Activated T-cell treated with anti-CD3 and anti-CD28 coated beads, Interleukin-2, amount 50 U/mL, for 1 hour (primary cell): ENCODE data around the gene NPIPA8.
"Not testable (repeated sequence)": the region's sequence is repeated elsewhere in the genome, so short reads cannot be mapped to it uniquely, and the experiment has no call there.

ENCODE experiments used
- DNase-seq: peaks from one replicate; pipeline ENCODE4 v3.0.0-alpha.2; 2020

Gene NPIPA8

DNA sequence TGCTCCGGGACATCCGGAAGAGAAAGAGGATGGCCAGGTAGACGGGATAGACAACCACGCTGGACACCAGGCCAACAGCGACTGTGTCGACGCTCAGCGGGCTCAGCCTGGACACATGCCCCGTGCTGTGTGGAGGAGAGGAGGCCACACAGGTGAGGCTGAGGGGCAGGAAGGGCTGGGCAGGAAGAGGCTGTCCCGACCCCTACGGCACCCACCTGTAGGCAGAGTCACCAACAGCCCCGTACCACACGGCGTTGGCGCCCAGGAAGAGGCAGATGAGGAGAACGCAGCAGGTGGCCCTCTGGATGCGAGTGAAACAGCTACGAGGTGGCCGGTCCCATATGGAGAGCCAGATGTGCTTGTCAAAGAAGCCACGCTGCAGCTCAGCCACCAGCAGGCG is at the start of gene NPIPA8:
Gene NPIPA8, minus strand, starts transcription at position 101 of the 400 bp plus-strand sequence. CDS start 4,074 bp downstream, outside the sequence.
- not testable (repeated sequence) for DNase-seq

DNA sequence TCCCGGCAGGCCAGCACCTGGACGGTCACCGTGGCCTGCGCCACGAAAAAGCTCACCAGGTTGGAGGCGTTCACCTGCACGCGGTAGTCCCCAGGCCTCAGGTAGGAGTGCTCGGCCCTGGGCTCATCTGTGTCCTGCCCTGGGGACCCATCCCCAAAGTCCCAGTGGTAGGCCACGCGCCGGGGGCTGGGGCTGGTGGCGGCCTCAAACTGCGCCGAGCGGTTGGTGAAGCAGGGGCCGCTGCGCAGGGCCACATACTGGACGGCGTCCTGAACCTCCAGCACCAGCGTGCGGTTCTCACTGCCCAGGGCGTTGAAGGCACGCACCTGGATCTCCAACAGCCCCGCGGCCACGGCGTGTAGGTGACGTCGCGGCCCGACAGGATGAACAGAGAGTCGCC is 48.7 kb upstream of the NPIPA8 start:
- DNase-seq, result not testable (repeated sequence)

DNA sequence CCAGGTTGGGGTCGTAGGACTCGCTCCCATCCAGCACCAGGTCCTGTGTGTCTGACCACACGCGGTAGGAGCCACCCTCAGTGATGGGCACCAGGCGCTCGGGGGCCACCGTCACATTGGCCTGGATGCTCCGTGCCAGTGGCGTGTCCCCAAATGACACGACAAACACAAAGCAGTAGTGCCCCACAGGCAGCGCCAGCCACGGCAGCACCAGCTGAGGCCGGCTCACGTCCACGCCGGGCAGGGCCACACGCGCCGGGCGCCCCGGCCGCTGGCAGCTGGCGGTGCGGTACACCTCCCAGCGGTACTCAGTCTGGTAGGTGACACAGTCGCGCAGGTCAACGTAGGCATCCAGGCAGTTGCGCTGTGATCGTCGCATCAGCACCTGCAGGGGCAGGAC is 48.3 kb upstream of the NPIPA8 start:
- DNase-seq, result not testable (repeated sequence)

DNA sequence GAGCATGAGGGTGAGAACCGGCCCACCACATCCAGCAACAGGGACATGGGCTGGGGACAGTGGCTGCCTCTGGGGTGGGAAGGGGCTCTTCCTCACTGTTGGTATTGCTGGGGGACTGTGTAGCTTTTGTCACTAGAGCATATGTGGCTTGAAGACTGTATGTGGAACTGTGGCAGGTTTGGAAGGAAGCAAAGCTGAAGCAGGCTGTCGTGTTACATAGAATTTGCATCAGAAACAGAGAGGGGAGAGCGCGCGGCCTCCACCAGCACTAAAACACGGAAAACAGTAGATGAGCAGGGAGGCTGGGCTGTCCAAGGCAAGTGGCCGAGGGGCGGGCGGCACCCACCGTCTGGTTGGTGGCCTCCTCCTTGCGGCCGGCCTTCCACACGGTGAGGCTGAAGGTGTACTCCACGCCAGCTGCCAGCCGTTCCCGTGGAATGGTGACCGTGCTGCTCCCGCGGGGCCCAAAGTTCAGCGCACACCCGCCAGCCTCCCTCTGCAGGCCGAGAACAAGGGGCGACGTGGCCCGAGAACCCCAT is 47.6 kb upstream of the NPIPA8 start:
- DNase-seq, result not testable (repeated sequence)

DNA sequence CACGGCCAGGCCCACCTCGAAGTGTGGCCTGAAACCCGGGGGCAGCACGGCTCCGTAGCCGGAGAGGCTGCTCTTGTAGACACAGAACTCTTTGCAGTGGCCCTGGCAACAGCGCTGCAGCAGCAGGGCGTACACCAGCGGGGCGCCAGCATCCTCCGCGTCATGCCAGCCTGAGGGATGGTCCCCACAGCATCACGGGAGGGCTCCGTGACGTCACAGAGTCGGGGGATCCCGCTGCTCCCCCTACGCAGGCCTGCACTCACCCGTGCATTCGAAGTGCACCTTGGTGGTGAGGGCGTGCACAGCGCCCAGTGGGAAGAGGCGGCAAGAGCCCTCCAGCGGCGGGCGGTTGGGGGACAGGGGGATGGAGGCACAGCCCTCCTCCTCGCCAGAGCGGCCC is 46.2 kb upstream of the NPIPA8 start:
- DNase-seq, result not testable (repeated sequence)

DNA sequence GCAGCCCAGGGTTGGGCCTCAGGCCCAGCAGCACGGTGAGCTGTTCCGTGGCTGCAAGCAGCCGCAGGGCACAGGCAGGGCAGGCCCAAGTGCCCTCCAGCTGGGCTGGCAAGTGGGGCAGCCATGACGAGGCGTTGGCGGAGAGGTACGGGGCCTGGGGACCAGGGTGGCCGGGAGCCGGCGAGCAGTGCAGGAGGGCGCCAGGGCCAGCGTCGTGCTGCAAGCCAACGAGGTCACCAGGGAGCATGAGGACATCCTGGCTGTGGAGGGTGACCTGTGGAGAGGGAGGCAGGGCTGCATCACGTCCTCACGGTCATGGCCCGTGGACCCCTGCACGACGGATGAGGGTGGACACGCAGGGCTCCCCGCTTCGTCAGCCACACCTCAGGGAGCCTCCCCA is 11.2 kb upstream of the NPIPA8 start:
- not testable (repeated sequence) for DNase-seq

DNA sequence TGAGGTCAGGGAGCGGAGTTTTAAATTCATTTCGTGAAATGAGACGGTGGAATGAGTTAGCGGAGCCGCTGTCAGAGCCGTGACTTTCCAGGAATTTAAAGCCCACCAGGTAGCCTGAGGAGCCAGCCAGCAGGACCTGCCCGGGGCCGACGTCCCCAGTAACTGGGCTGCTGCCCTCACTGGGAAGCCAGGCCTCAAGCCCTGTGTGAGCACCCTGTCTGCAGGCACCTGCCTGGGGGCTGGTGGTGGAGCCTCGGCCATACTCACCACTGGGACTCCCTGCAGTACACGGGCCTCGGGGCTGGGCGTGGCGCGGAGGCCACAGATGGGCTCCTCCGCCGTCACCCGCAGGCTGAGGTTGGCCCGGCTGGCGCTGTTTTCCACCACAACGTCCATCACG is 10.5 kb upstream of the NPIPA8 start:
- DNase-seq, result not testable (repeated sequence)

DNA sequence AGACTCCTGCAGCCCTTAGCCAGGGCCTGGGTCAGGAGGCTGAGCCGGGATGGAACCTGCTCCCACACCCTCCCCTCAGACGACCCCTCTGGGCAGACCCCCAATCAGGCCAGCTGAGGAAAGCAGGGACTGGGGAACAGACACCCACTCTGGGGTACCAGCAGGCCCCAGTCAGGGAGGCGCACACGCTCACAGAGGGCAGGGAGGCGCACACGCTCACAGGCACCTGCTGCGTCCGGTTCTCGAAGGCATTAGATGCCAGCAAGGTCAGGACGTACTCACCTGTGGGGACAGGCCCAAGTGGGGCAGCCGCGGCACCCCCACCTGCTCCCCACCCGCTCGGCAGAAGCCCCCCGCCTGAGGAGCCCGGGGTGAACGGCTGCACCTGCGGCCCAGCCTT is 8.1 kb upstream of the NPIPA8 start:
- DNase-seq, result not testable (repeated sequence)

DNA sequence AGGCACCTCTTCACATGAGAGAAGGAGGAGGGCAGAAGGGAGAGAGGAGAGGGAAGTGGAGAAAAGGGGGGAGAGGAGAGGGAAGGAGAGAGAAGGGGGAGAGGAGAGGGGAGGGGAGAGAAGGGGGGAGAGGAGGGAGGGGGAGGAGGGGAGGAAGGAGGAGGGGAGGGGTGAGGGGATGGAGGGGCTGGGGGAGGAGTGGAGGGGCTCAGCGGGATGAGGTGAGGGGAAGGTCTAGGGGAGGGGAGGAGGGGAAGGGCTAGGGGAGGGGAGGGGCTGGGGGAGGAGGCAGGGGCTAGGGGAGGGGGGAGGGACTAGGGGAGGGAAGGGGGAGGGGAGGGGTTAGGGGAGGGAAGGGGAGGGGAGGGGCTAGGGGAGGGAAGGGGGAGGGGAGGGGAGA is 5.5 kb upstream of the NPIPA8 start:
- not testable (repeated sequence) for DNase-seq

DNA sequence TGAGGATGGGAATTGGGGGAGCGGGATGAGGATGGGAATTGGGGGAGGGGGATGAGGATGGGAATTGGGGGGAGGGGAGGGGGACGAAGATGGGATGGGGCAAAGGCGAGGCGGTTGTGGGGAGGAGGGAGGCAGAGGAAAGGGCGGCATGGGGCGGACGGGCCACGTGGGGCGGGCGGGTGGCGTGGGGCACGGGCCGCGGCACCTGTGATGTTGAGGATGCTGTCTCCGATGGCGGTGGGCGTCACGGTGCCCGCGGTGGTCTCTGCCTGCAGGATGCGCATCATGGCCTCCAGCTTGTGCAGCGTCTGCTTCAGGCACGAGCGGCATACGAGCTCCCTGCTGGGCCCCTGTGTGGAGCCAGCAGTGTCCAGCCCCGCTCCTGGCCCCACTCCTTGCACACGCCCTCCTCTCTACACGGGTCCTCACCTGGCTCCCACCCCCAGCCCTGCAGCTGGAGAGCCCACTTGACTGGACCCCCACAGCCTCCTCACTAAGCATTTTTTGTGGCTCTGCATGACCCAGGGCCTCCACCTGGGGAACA is 5.0 kb upstream of the NPIPA8 start:
- not testable (repeated sequence) for DNase-seq

DNA sequence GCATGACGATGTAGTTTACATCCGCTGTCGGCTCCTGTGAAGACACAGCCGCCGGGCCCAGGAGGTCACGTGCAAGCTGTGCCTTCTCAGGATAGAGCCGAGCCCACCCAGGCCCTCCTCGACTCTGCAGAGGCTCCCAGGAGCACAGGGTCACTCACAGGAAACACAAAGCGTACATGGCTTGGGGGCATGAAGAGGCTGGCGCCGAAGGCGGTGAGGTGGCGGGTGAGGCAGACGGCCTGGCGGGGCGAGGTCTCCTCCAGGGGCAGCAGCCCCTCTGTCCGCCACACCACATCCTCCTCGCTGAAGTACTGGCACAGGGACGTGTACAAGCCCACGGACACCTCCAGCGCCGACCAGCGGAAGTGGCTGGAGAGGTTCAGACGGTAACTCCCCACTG is 2.7 kb upstream of the NPIPA8 start:
- not testable (repeated sequence) for DNase-seq

DNA sequence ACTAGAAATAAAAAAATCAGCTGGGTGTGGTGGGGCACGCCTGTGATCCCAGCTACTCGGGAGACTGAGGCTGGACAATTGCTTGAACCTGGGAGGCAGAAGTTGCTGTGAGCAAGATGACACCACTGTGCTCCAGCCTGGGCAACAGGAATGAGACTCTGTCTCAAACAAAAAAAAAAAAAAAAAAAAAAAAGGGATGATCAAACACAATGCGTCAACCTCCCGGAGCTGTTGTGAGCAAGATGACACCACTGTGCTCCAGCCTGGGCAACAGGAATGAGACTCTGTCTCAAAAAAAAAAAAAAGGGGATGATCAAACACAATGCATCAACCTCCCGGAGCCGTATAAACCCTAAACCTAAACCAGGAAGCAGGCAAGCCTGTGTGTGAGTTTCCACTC is 24.7 kb downstream of the NPIPA8 start:
- not testable (repeated sequence) for DNase-seq

DNA sequence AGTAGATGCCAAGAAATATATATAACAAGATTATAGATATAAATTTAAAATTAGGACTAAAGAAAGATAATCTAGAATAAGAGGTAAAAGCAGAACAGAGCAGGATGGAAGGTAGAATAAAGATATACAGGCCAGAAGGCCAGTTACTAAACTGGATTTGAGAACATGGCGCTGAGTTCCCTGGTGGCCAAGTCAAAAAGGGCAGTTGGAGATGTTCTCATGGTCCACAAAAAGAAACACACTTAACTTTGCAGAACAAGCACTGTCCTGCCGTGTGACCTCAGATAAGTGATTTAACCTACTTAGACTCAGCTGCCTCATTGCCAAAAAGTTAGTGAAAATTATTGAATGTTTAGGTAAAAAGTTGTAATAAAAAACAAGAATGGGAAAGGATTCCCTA is 27.4 kb downstream of the NPIPA8 start:
- not testable (repeated sequence) for DNase-seq

DNA sequence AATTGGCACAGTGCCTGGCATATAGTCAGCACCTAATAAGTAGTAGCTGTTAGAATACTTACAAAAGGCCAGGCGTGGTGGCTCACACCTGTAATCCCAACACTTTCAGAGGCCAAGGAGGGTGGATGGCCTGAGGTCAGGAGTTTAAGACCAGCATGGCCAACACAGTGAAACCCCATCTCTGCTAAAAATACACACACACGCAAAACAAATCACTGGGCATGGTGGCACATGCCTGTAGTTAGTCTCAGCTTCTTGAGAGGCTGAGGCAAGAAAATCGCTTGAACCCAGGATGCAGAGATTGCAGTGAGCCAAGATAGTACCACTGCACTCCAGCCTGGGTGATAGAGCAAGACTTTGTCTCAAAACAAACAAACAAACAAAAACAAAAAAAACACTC is 29.3 kb downstream of the NPIPA8 start:
- not testable (repeated sequence) for DNase-seq

DNA sequence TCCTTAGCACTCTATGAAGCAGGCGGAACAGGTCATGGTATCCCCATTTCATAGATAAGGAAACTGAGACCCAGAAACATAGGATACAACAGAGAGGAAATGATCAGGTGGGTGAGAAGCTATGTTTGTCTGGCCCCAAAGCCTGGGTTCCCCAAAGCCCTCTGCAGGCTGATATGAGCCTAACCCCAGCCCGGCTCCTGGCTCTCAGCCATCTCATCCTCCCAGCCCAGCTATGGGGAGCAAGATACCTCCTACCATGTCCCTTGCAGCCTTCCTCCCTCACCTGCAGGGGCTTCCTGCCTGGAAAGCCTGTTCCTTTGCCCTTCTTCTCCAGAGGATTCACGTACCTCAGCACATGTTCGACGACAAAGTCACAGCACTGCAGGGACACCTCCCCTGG is 30.5 kb downstream of the NPIPA8 start:
- DNase-seq, result not testable (repeated sequence)

DNA sequence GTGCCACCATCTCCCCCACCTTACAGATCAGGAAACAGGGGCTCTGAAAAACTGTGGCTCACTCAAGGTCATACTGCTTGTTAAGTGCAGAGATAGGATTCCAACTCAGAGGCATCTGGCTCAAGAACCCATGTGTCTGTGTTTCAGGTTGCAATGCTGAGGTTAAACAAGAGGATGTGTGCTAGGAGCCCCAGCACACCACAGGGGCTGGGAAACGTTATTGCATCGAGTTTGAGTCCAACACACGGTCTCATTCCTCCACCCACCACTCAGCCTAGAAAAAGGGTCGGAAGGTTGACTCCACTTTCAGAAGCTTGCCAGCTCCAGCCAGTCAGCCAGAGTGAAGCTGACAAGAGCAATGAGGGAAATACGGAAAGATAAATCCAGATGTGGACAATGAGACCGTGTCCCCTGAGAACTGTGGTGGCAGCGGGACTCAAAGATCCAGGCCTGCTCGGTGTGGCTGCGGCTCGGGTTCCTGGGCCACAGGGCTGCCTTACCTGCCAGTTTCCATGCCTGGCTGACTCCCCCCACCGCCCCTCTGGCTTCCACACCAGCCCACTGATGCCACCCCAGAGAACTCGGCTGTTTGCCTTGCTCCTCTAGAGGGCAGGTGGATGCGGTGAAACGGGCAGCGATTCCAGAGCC is 33.4 kb downstream of the NPIPA8 start:
- not testable (repeated sequence) for DNase-seq

DNA sequence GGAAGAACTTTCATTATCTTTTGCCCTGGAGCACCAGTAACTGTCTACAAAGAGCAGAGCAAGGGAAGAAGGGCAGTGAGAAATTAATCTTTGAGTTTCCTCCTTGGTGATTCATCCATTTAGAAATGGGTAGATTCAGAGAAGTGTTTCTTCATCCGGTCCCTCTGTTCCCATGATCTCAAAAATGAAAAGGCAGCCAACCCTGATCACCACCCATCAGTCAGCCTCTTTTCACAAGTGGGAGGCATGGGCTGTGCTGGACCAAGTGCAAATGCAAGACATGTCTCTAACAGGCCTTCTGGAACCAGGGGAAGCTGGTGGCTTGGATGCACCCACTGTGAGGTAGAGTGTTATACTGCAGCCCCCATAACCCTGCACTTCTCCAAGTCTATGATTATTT is 38.8 kb downstream of the NPIPA8 start:
- not testable (repeated sequence) for DNase-seq

DNA sequence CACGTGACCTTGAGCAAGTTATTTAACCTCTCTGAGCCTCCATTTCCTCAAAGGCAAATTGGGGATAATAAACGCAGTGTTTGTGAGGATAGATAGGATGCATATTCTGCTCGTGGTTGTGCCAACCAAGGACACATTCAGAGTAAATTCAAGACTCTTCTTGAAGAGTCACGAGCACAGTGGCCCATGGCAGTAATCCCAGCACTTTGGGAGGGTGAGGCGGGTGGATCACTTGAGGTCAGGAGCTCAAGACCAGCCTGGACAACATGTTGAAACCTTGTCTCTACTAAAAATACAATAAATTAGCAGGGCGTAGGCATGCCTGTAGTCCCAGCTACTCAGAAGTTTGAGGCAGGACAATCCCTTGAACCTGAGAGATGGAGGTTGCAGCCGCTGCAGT is 39.6 kb downstream of the NPIPA8 start:
- DNase-seq, result not testable (repeated sequence)

DNA sequence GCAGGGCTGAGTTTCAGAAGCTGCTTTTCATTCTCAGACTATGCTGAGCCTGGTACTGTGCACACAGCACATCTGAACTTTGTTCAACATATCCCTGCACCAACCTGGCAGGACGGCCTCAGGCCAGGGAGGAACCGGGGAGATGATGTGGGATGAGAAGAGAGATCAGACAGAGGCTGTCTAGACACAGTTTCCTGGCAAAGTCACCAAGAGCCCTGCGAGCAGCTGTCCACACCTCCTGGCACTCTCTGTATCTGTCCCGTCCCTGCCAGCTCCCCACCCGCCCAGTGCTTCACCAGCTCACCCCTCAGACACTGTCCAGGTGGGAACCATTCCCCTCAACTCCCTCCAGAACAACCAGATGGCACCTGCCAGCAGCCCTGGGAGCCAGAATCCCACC is 42.2 kb downstream of the NPIPA8 start:
- DNase-seq, result not testable (repeated sequence)

DNA sequence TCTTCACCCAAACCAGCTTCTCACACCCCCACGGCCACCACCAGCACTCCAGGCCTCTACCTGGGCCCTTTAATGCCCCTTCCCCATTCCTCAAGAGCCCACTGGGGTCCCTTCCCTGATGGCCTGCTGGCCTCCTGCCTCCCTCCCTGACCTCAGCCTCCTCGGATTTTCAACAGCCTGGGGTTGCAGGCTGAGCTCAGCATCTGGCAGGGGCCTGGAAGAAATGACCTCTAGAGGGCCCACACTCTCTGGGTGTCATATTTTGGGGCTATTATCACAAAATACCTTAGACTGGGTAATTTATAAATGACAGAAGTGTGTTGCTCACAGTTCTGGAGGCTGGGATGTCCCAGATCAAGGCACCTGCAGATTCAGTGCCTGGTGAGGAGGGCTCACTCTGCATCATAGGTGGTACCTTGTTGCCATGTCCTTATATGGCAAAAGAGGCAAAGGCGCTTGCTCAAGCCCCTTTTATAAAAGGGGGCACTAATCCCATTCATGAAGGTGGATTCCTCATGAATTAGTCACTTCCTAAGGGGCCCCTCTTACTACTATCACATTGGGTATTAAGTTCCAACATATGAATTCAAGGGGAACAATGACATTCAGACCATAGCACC is 43.1 kb downstream of the NPIPA8 start:
- DNase-seq, result not testable (repeated sequence)

DNA sequence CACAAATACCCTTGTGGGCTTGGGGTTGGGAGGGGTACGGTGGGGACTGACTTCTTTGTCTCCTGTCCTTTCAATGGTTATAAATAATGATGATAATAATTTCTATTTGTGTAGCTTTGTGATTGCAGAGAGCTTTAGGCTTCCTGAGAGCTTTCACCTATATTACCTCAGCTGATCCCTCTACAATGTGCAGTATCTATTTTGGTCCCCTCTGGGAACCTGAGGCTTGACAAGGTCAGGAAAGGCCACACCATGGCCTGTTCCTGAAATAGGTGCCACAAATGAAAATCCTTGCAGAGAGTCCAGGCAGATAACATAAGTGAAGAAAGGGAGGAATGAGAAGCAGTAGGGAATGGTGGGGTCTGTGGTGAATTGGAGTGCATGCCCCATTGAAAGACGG is 45.6 kb downstream of the NPIPA8 start:
- not testable (repeated sequence) for DNase-seq

DNA sequence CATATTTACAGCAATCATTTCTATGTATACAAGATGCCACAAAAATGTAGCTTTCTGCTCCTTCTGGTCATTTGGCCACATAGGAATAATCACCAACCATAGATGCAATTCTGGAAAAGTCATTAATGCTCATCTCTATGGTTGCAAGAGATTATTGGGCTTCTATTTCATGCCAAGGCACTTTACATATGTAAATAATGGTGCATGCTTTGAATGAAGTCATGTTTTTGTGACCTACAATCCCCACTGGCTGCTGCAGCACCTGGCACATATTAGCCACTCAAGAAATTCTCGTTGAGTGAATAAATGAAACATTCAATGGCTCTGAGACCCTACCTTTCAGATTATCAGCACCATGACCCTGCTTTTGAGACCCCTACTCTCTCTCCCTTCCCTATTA is 50.2 kb downstream of the NPIPA8 start:
- not testable (repeated sequence) for DNase-seq

DNA sequence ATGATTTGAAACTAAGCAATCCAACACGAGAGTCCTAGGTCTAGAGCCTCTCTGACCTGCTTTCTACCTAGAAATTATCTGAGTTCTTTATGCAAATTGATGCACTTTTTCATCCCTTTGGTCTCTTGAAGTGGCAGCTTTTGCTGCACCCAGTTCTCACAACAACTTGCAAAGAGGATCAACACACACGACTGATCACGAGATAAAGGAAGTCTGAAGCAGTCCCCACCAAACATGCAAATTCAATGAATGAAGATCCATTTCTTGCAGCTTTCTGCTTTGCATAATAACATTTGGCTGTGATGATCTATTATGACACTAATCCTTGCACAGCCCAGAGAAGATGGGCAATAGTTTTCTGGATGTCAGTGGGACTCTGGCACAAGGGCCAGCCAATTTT is 56.2 kb downstream of the NPIPA8 start:
- not testable (repeated sequence) for DNase-seq

DNA sequence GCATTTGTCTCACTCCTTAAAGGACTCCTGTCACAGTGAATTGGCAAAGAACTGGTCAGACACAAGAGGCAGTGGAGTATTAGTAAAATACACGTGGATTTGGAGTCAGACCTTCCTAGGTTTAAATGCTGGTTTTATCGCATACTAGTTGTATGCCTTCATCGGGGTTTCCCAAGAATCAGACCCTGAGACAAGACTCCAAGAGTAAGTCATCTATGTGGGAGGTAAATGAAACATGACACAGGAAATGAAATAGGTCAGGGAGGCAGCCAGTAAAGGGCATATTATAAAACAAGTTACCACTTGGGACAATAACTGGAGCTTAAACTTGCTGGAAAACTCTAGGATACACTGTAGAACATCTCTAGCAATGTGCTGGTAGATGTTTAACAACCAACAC is 59.8 kb downstream of the NPIPA8 start:
- DNase-seq, result not testable (repeated sequence)
